ENCODE data around the gene LCLAT1.

DNA sequence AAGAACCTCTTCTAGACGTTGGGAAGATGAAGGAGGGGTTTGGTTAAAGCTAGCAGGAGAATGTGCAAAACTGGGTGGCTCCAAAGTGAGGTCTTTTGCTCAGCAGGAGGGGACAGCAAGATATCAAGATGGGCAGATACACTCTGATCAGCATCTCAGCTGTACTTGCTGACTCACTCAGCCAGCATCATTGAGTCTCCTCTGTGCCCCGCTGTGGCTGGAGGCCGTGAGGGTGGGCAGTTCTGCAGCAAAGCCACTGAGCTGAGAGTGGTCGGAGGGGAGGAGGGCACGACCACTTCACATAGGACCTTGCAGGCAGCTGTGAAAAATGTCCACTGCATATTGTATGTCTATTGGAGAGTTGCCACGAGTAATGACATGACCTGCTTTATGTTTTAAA is 208.2 kb downstream of the LCLAT1 start:
- no peak for TF ChIP-seq POLR2AphosphoS5 (IDR thresholded peaks at IDR 0.05; ENCODE audit: borderline replicate concordance, low read depth, low read length)
- TF ChIP-seq EZH2 (IDR thresholded peaks at IDR 0.05) = no peak
- no peak for TF ChIP-seq FOXP2 (optimal IDR thresholded peaks at IDR 0.05; ENCODE audit: control extremely low read depth, extremely low read length, insufficient read depth)

Data from SK-N-MC (cell line).